ENCODE data around the gene GNAI3. TPM values are rescaled to one million over a fixed set of nuclear protein-coding genes. Genes with fewer than 3 reads are reported as not detected.

The GNAI3 gene
- total RNA-seq, 1 donor from 2014 or later: 7.6 TPM

GRCh38 chr1:109517337-109517736, 31.1 kb upstream of the GNAI3 start:
- DNase-seq (ENCODE audit: extremely low spot score, unreplicated experiment): no peak
- H3K9me3 Mint-ChIP-seq (ENCODE audit: unreplicated experiment): no peaks in the 10 kb centered on the region
- H3K27ac Mint-ChIP-seq (ENCODE audit: unreplicated experiment): peak overlapping the region; percentile 9
- TF ChIP-seq CTCF (IDR thresholded peaks at IDR 0.05): no peak
- H3K36me3 Mint-ChIP-seq (ENCODE audit: unreplicated experiment): no peaks in the 10 kb centered on the region
- H3K4me3 Mint-ChIP-seq (ENCODE audit: unreplicated experiment): no peak overlapping the region
- H3K27me3 Mint-ChIP-seq (ENCODE audit: unreplicated experiment): peaks cover 23% of the 10 kb centered on the region
- H3K4me1 Mint-ChIP-seq (ENCODE audit: unreplicated experiment): peaks cover 14% of the 10 kb centered on the region

GRCh38 chr1:109521002-109521951, 27.1 kb upstream of the GNAI3 start:
- no peak for DNase-seq (ENCODE audit: extremely low spot score, unreplicated experiment)
- TF ChIP-seq CTCF (IDR thresholded peaks at IDR 0.05): no peak
- Mint-ChIP-seq H3K36me3 (ENCODE audit: unreplicated experiment) (no peaks in the 10 kb centered on the region), H3K9me3 (ENCODE audit: unreplicated experiment) (no peaks in the 10 kb centered on the region), H3K4me1 (ENCODE audit: unreplicated experiment) (peaks cover 11% of the 10 kb centered on the region), H3K27me3 (ENCODE audit: unreplicated experiment) (peaks cover 38% of the 10 kb centered on the region), H3K4me3 (ENCODE audit: unreplicated experiment) (no peak overlapping the region), H3K27ac (ENCODE audit: unreplicated experiment) (no peak overlapping the region)

GRCh38 chr1:109522026-109522425, 26.4 kb upstream of the GNAI3 start:
- H3K36me3 Mint-ChIP-seq (ENCODE audit: unreplicated experiment): no peaks in the 10 kb centered on the region
- TF ChIP-seq CTCF (IDR thresholded peaks at IDR 0.05): no peak
- DNase-seq (ENCODE audit: extremely low spot score, unreplicated experiment): no peak
- peaks cover 42% of the 10 kb centered on the region for H3K27me3 Mint-ChIP-seq (ENCODE audit: unreplicated experiment)
- no peaks in the 10 kb centered on the region for H3K9me3 Mint-ChIP-seq (ENCODE audit: unreplicated experiment)
- peaks cover 4% of the 10 kb centered on the region for H3K4me1 Mint-ChIP-seq (ENCODE audit: unreplicated experiment)
- H3K27ac Mint-ChIP-seq (ENCODE audit: unreplicated experiment): no peak overlapping the region
- H3K4me3 Mint-ChIP-seq (ENCODE audit: unreplicated experiment): no peak overlapping the region

- Mint-ChIP-seq H3K36me3 (ENCODE audit: unreplicated experiment) (no peaks in the 10 kb centered on the region), H3K9me3 (ENCODE audit: unreplicated experiment) (no peaks in the 10 kb centered on the region), H3K4me1 (ENCODE audit: unreplicated experiment) (peaks cover under 1% of the 10 kb centered on the region), H3K27me3 (ENCODE audit: unreplicated experiment) (peaks cover 42% of the 10 kb centered on the region), H3K27ac (ENCODE audit: unreplicated experiment) (no peak overlapping the region), H3K4me3 (ENCODE audit: unreplicated experiment) (no peak overlapping the region)
- TF ChIP-seq CTCF (IDR thresholded peaks at IDR 0.05): no peak
- DNase-seq (ENCODE audit: extremely low spot score, unreplicated experiment): no peak
Observed at GRCh38 chr1:109523706-109524105, 24.7 kb upstream of the GNAI3 start.

- Mint-ChIP-seq H3K36me3 (ENCODE audit: unreplicated experiment) (no peaks in the 10 kb centered on the region), H3K27me3 (ENCODE audit: unreplicated experiment) (peaks cover 24% of the 10 kb centered on the region), H3K4me1 (ENCODE audit: unreplicated experiment) (peaks cover 33% of the 10 kb centered on the region), H3K27ac (ENCODE audit: unreplicated experiment) (no peak overlapping the region), H3K4me3 (ENCODE audit: unreplicated experiment) (no peak overlapping the region), H3K9me3 (ENCODE audit: unreplicated experiment) (no peaks in the 10 kb centered on the region)
- no peak for DNase-seq (ENCODE audit: extremely low spot score, unreplicated experiment)
- TF ChIP-seq CTCF (IDR thresholded peaks at IDR 0.05): no peak
Observed at GRCh38 chr1:109527098-109527811, 21.2 kb upstream of the GNAI3 start.

All from osteocyte (in vitro differentiated cells).